KMS-11 (cell line): Measurements from ENCODE around the gene MAML2.

Source experiments
- H2AFZ ChIP-seq: fragments of 200-600 bp; sonication (generic); 2 replicates; pipeline ENCODE4 v1.6.1; 2016; ENCODE audit warnings: antibody characterized with exemption, mixed run types, low read depth
- H3K27ac ChIP-seq: fragments of 200-600 bp; sonication (generic); 2 replicates; pipeline ENCODE4 v1.6.1; 2016; ENCODE audit warnings: mild to moderate bottlenecking, mixed run types
- H3K27me3 ChIP-seq: fragments of 200-600 bp; sonication (generic); 2 replicates; pipeline ENCODE4 v1.6.1; 2017; ENCODE audit warnings: mild to moderate bottlenecking, low read depth, mixed run types, moderate library complexity; ENCODE audit not compliant: insufficient read depth
- H3K36me3 ChIP-seq: fragments of 200-600 bp; sonication (generic); 2 replicates; pipeline ENCODE4 v1.6.1; 2017; ENCODE audit warnings: mild to moderate bottlenecking, mixed run types; ENCODE audit not compliant: insufficient read depth
- H3K4me1 ChIP-seq: fragments of 200-600 bp; sonication (generic); 2 replicates; pipeline ENCODE4 v1.6.1; 2016; ENCODE audit warnings: mild to moderate bottlenecking, low read depth, mixed run types; ENCODE audit not compliant: poor library complexity, severe bottlenecking
- H3K4me2 ChIP-seq: fragments of 200-600 bp; sonication (generic); 2 replicates; pipeline ENCODE4 v1.7.0; 2016; ENCODE audit warnings: mild to moderate bottlenecking, mixed run types
- H3K4me3 ChIP-seq: fragments of 200-600 bp; sonication (generic); IDR thresholded peaks from 2 replicates; pipeline ENCODE4 v1.6.1; 2017; ENCODE audit warnings: low read depth, low read length, mixed read lengths; ENCODE audit not compliant: insufficient read depth
- H3K79me2 ChIP-seq: fragments of 200-600 bp; sonication (generic); 2 replicates; pipeline ENCODE4 v1.6.1; 2016; ENCODE audit warnings: low read depth, mixed run types; ENCODE audit not compliant: insufficient read depth
- H3K9ac ChIP-seq: fragments of 200-600 bp; sonication (generic); 2 replicates; pipeline ENCODE4 v1.6.1; 2016; ENCODE audit warnings: mild to moderate bottlenecking, mixed run types
- H4K20me1 ChIP-seq: fragments of 200-600 bp; sonication (generic); 2 replicates; pipeline ENCODE4 v1.6.1; 2016; ENCODE audit warnings: mild to moderate bottlenecking, mixed run types; ENCODE audit not compliant: insufficient read depth
- TF ChIP-seq, protein P1 (sequence below): fragments of 200-600 bp; sonication (generic); conservative IDR thresholded peaks from 2 replicates; pipeline ENCODE4 v1.6.1; 2017; ENCODE audit warnings: low read depth, mild to moderate bottlenecking, antibody characterized with exemption, low read length, moderate library complexity, mixed read lengths

Gene MAML2

GRCh38 chr11:96322775-96323641 lies 20.0 kb downstream of the MAML2 start:
- no peak overlapping the region for H3K27ac ChIP-seq
- H3K4me2 ChIP-seq: no peak overlapping the region

GRCh38 chr11:96321091-96321490 lies 21.9 kb downstream of the MAML2 start:
- Histone ChIP-seq H3K4me3 (no peak overlapping the region), H2AFZ (no peak overlapping the region), H3K79me2 (no peaks in the 10 kb centered on the region), H3K36me3 (no peaks in the 10 kb centered on the region), H3K4me2 (no peak overlapping the region), H3K27ac (no peak overlapping the region), H3K27me3 (no peaks in the 10 kb centered on the region), H3K4me1 (no peaks in the 10 kb centered on the region), H3K9ac (no peak overlapping the region), H4K20me1 (no peaks in the 10 kb centered on the region)
- TF ChIP-seq, protein P1, sequence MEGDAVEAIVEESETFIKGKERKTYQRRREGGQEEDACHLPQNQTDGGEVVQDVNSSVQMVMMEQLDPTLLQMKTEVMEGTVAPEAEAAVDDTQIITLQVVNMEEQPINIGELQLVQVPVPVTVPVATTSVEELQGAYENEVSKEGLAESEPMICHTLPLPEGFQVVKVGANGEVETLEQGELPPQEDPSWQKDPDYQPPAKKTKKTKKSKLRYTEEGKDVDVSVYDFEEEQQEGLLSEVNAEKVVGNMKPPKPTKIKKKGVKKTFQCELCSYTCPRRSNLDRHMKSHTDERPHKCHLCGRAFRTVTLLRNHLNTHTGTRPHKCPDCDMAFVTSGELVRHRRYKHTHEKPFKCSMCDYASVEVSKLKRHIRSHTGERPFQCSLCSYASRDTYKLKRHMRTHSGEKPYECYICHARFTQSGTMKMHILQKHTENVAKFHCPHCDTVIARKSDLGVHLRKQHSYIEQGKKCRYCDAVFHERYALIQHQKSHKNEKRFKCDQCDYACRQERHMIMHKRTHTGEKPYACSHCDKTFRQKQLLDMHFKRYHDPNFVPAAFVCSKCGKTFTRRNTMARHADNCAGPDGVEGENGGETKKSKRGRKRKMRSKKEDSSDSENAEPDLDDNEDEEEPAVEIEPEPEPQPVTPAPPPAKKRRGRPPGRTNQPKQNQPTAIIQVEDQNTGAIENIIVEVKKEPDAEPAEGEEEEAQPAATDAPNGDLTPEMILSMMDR: no peak

More at GRCh38 chr11:96322775-96323641, 20.0 kb downstream of the MAML2 start:
- Histone ChIP-seq H3K4me1 (no peaks in the 10 kb centered on the region), H3K4me3 (no peak overlapping the region), H3K79me2 (no peaks in the 10 kb centered on the region), H3K27me3 (no peaks in the 10 kb centered on the region), H4K20me1 (no peaks in the 10 kb centered on the region), H2AFZ (no peak overlapping the region), H3K9ac (no peak overlapping the region), H3K36me3 (no peaks in the 10 kb centered on the region)
- TF ChIP-seq, protein P1: no peak

DNA sequence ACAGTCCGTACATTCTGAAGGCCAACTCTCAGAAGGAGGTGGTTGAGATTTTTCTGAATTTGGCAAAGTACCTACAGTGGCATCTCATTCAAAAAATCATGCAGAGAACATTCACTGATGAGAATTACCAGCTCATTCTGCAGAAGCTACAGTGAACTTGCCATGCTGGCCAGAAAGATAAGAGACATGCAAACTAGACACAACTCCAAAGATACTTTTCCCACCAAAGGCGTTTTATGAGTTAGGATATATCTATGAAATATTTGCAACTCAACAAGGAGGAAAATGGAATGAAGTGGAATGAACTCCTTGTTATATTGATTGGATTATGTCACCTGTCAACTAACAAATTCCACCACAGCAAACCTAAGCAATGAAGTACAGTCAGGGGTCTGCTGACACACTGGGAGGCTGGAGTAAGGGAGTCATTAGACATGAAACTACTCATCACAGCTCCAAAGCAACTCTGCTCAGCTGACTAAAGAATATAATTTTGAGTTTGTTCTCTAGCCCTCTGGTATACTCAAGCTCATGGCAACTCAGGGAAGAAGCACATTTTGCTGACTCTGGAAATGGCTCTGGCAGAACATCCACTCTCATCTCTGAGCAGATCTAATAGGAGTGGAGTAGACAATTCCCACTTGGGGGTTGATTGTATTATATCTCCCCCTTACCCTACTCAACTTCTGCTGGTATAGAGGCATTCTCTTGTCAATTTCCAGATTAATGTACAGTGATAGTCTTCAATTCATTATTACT lies 22.9 kb downstream of the MAML2 start:
- H3K4me3 ChIP-seq: no peak overlapping the region
- H3K27ac ChIP-seq: no peak overlapping the region
- no peaks in the 10 kb centered on the region for H3K36me3 ChIP-seq
- no peaks in the 10 kb centered on the region for H3K4me1 ChIP-seq
- no peaks in the 10 kb centered on the region for H3K79me2 ChIP-seq
- no peak overlapping the region for H2AFZ ChIP-seq
- TF ChIP-seq, protein P1: no peak
- no peaks in the 10 kb centered on the region for H3K27me3 ChIP-seq
- no peaks in the 10 kb centered on the region for H4K20me1 ChIP-seq
- no peak overlapping the region for H3K4me2 ChIP-seq
- no peak overlapping the region for H3K9ac ChIP-seq

DNA sequence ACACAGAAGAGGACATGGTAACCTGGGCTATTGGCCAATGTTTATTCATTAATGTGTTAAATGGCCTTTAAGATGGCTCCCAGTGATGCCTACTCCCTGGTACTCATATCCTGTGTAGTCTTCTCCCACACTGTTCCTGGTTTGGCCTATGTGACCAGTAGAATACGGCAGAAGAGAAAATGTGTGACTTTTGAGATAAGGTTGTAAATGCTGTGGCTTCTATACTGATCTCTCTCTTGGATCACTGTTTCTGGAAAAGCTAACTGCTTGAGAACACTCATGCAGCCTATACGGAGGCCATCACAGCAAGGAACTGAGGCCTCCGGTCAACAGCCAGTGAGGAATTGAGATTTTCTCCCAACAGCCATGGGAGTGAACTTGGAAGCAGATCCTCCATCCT lies 24.1 kb downstream of the MAML2 start:
- Histone ChIP-seq H3K4me1 (no peaks in the 10 kb centered on the region), H4K20me1 (no peaks in the 10 kb centered on the region), H3K79me2 (no peaks in the 10 kb centered on the region), H3K36me3 (no peaks in the 10 kb centered on the region), H3K9ac (no peak overlapping the region), H3K4me2 (no peak overlapping the region), H3K4me3 (no peak overlapping the region), H3K27ac (no peak overlapping the region), H2AFZ (no peak overlapping the region), H3K27me3 (no peaks in the 10 kb centered on the region)
- TF ChIP-seq, protein P1: no peak
